HepG2 (cell line): ENCODE measurements around the gene GSDME. TPM values are rescaled to one million over a fixed set of nuclear protein-coding genes. Genes with fewer than 3 reads are reported as not detected.

Experiments
- CHD2 ChIP-seq: IDR thresholded peaks from 2 replicates; pipeline ENCODE4 v1.6.1; 2011; ENCODE audit warnings: low read depth, low read length, improper control_type of control experiment
- HOXA3 ChIP-seq: sonication (generic); formaldehyde crosslinking; IDR thresholded peaks from 2 replicates; pipeline ENCODE4 v1.5.0; 2020; ENCODE audit warnings: missing genetic modification reagents
- IRX3 ChIP-seq: sonication (generic); formaldehyde crosslinking; IDR thresholded peaks from 2 replicates; pipeline ENCODE4 v1.8.1; 2023; ENCODE audit warnings: mild to moderate bottlenecking, low read depth, missing genetic modification reagents, borderline replicate concordance
- NFKB2 ChIP-seq: sonication (generic); formaldehyde crosslinking; IDR thresholded peaks from 2 replicates; pipeline ENCODE4 v1.4.0; 2020; ENCODE audit warnings: missing genetic modification reagents, borderline replicate concordance
- NR2F6 ChIP-seq, 2 experiments: IDR thresholded peaks; 2 replicates each; pipeline ENCODE4 v1.6.1; 2016; ENCODE audit warnings: antibody characterized with exemption in 1 of 2, mild to moderate bottlenecking in 1 of 2
- RARG ChIP-seq: sonication (generic); formaldehyde crosslinking; IDR thresholded peaks from 2 replicates; pipeline ENCODE4 v1.4.0; 2020; ENCODE audit warnings: low read depth, mild to moderate bottlenecking, missing genetic modification reagents
- SATB2 ChIP-seq: sonication (generic); formaldehyde crosslinking; IDR thresholded peaks from 2 replicates; pipeline ENCODE4 v1.5.0; 2020; ENCODE audit warnings: missing genetic modification reagents
- ZBTB1 ChIP-seq: sonication (generic); formaldehyde crosslinking; IDR thresholded peaks from 2 replicates; pipeline ENCODE4 v1.4.0; 2020; ENCODE audit warnings: missing genetic modification reagents, borderline replicate concordance
- ZC3H4 ChIP-seq: sonication (generic); formaldehyde crosslinking; IDR thresholded peaks from 2 replicates; pipeline ENCODE4 v1.4.0; 2020; ENCODE audit warnings: missing genetic modification reagents, borderline replicate concordance
- ZSCAN9 ChIP-seq: IDR thresholded peaks from 2 replicates; pipeline ENCODE4 v1.6.1; 2016; ENCODE audit warnings: borderline replicate concordance
- polyA plus RNA-seq, 8 experiments: library from polyadenylated mRNA; depleted of rRNA in 3 of 8; stranded (reverse) in 7 of 8; unstranded in 1 of 8; fragments of >200 nt; fragmentation: Illumina TruSeq in 4 of 8; extraction: Trizol in 4 of 8; gene quantifications; 2 replicates each; pipeline versions ENCODE4 v1.2.1 to v1.2.3, GENCODE V29; 2011 to 2016; ENCODE audit warnings: low read depth in 4 of 8, missing spikeins in 1 of 8, mixed read lengths in 1 of 8; ENCODE audit not compliant: insufficient read depth in 1 of 8
- total RNA-seq, 5 experiments: library from RNA; depleted of rRNA; stranded (reverse); fragments of >200 nt; fragmentation: Illumina TruSeq; extraction: Trizol; gene quantifications; 2 replicates each; pipeline ENCODE4 v1.2.3, GENCODE V29; 2016; ENCODE audit warnings: low read depth in 1 of 5
- TF ChIP-seq, protein P1 (sequence below): IDR thresholded peaks from 2 replicates; pipeline ENCODE4 v1.6.1; 2018; ENCODE audit warnings: missing genetic modification reagents
- TF ChIP-seq, protein P2 (sequence below): sonication (generic); formaldehyde crosslinking; IDR thresholded peaks from 2 replicates; pipeline ENCODE4 v1.5.1; 2020; ENCODE audit warnings: missing genetic modification reagents, mild to moderate bottlenecking, borderline replicate concordance
- TF ChIP-seq, protein P3 (sequence below): sonication (generic); formaldehyde crosslinking; conservative IDR thresholded peaks from 2 replicates; pipeline ENCODE4 v1.8.0; 2022; ENCODE audit warnings: missing genetic modification reagents
- TF ChIP-seq, protein P4 (sequence below): IDR thresholded peaks from 2 replicates; pipeline ENCODE4 v1.6.1; 2016; ENCODE audit warnings: missing biosample characterization, missing genetic modification reagents, low read depth
- TF ChIP-seq, protein P5 (sequence below): sonication (generic); formaldehyde crosslinking; IDR thresholded peaks from 2 replicates; pipeline ENCODE4 v1.5.0; 2020; ENCODE audit warnings: mild to moderate bottlenecking, missing genetic modification reagents, borderline replicate concordance
- TF ChIP-seq, protein P6 (sequence below): sonication (generic); formaldehyde crosslinking; IDR thresholded peaks from 2 replicates; pipeline ENCODE4 v1.5.0; 2020; ENCODE audit warnings: missing genetic modification reagents

Gene GSDME
- total and polyA plus RNA-seq, 2 of the 13 experiments (the other 11 are each of a cell fraction or from before 2014, with no cell fraction given), result 19.2 to 28.2 TPM

DNA sequence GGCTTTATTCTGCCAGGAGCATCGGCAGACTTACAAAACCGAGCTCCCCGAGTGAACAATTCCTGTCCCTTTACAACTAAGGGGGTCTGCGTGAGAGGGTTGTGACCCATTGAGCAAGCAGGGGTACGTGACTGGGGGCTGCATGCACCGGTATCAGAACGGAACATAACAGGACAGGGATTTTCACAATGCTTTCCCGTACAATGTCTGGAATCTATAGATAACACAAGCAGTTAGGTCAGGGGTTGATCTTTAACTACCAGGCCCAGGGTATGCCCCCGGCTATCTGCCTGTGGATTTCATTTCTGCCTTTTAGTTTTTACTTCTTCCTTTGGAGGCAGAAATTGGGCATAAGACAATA is 38.1 kb upstream of the GSDME start (continued):
- TF ChIP-seq, protein P1, sequence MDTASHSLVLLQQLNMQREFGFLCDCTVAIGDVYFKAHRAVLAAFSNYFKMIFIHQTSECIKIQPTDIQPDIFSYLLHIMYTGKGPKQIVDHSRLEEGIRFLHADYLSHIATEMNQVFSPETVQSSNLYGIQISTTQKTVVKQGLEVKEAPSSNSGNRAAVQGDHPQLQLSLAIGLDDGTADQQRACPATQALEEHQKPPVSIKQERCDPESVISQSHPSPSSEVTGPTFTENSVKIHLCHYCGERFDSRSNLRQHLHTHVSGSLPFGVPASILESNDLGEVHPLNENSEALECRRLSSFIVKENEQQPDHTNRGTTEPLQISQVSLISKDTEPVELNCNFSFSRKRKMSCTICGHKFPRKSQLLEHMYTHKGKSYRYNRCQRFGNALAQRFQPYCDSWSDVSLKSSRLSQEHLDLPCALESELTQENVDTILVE (CRISPR knock-in tag), result no peak
- no peak for TF ChIP-seq ZSCAN9 (CRISPR knock-in tag)
- TF ChIP-seq, protein P2, sequence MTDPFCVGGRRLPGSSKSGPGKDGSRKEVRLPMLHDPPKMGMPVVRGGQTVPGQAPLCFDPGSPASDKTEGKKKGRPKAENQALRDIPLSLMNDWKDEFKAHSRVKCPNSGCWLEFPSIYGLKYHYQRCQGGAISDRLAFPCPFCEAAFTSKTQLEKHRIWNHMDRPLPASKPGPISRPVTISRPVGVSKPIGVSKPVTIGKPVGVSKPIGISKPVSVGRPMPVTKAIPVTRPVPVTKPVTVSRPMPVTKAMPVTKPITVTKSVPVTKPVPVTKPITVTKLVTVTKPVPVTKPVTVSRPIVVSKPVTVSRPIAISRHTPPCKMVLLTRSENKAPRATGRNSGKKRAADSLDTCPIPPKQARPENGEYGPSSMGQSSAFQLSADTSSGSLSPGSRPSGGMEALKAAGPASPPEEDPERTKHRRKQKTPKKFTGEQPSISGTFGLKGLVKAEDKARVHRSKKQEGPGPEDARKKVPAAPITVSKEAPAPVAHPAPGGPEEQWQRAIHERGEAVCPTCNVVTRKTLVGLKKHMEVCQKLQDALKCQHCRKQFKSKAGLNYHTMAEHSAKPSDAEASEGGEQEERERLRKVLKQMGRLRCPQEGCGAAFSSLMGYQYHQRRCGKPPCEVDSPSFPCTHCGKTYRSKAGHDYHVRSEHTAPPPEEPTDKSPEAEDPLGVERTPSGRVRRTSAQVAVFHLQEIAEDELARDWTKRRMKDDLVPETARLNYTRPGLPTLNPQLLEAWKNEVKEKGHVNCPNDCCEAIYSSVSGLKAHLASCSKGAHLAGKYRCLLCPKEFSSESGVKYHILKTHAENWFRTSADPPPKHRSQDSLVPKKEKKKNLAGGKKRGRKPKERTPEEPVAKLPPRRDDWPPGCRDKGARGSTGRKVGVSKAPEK (CRISPR knock-in tag), result no peak
- TF ChIP-seq, protein P3, sequence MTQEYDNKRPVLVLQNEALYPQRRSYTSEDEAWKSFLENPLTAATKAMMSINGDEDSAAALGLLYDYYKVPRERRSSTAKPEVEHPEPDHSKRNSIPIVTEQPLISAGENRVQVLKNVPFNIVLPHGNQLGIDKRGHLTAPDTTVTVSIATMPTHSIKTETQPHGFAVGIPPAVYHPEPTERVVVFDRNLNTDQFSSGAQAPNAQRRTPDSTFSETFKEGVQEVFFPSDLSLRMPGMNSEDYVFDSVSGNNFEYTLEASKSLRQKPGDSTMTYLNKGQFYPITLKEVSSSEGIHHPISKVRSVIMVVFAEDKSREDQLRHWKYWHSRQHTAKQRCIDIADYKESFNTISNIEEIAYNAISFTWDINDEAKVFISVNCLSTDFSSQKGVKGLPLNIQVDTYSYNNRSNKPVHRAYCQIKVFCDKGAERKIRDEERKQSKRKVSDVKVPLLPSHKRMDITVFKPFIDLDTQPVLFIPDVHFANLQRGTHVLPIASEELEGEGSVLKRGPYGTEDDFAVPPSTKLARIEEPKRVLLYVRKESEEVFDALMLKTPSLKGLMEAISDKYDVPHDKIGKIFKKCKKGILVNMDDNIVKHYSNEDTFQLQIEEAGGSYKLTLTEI (CRISPR knock-in tag), result no peak
- no peak for TF ChIP-seq ZC3H4 (CRISPR knock-in tag)
- TF ChIP-seq CHD2, result no peak
- TF ChIP-seq ZBTB1 (CRISPR knock-in tag), result no peak
- TF ChIP-seq, protein P4, sequence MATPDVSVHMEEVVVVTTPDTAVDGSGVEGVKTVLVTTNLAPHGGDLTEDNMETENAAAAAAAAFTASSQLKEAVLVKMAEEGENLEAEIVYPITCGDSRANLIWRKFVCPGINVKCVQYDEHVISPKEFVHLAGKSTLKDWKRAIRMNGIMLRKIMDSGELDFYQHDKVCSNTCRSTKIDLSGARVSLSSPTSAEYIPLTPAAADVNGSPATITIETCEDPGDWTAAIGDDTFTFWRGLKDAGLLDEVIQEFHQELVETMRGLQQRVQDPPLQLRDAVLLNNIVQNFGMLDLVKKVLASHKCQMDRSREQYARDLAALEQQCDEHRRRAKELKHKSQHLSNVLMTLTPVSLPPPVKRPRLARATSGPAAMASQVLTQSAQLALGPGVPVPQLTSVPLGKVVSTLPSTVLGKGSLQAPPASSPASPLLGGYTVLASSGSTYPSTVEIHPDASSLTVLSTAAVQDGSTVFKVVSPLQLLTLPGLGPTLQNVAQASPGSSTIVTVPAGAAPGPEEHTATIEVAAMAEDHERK, result no peak
- TF ChIP-seq NR2F6 (IDR thresholded peaks at IDR 0.05), result no peak; the same call in 1 of the 2 replicates
- TF ChIP-seq NR2F6 (CRISPR knock-in tag; IDR thresholded peaks at IDR 0.05), result peak; percentile 44; the same call in 1 of the 2 replicates
- TF ChIP-seq NFKB2 (CRISPR knock-in tag), result no peak
- TF ChIP-seq RARG (CRISPR knock-in tag), result no peak
- no peak for TF ChIP-seq HOXA3 (CRISPR knock-in tag)
- TF ChIP-seq IRX3 (CRISPR knock-in tag), result no peak
- TF ChIP-seq, protein P5, sequence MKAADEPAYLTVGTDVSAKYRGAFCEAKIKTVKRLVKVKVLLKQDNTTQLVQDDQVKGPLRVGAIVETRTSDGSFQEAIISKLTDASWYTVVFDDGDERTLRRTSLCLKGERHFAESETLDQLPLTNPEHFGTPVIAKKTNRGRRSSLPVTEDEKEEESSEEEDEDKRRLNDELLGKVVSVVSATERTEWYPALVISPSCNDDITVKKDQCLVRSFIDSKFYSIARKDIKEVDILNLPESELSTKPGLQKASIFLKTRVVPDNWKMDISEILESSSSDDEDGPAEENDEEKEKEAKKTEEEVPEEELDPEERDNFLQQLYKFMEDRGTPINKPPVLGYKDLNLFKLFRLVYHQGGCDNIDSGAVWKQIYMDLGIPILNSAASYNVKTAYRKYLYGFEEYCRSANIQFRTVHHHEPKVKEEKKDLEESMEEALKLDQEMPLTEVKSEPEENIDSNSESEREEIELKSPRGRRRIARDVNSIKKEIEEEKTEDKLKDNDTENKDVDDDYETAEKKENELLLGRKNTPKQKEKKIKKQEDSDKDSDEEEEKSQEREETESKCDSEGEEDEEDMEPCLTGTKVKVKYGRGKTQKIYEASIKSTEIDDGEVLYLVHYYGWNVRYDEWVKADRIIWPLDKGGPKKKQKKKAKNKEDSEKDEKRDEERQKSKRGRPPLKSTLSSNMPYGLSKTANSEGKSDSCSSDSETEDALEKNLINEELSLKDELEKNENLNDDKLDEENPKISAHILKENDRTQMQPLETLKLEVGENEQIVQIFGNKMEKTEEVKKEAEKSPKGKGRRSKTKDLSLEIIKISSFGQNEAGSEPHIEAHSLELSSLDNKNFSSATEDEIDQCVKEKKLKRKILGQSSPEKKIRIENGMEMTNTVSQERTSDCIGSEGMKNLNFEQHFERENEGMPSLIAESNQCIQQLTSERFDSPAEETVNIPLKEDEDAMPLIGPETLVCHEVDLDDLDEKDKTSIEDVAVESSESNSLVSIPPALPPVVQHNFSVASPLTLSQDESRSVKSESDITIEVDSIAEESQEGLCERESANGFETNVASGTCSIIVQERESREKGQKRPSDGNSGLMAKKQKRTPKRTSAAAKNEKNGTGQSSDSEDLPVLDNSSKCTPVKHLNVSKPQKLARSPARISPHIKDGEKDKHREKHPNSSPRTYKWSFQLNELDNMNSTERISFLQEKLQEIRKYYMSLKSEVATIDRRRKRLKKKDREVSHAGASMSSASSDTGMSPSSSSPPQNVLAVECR (CRISPR knock-in tag), result no peak
- TF ChIP-seq, protein P6, sequence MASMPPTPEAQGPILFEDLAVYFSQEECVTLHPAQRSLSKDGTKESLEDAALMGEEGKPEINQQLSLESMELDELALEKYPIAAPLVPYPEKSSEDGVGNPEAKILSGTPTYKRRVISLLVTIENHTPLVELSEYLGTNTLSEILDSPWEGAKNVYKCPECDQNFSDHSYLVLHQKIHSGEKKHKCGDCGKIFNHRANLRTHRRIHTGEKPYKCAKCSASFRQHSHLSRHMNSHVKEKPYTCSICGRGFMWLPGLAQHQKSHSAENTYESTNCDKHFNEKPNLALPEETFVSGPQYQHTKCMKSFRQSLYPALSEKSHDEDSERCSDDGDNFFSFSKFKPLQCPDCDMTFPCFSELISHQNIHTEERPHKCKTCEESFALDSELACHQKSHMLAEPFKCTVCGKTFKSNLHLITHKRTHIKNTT (CRISPR knock-in tag), result no peak
- TF ChIP-seq SATB2 (CRISPR knock-in tag), result no peak
